Caco-2 (cell line): Measurements from ENCODE around the gene PCYOX1L. TPM values are rescaled to one million over a fixed set of nuclear protein-coding genes. Genes with fewer than 3 reads are reported as not detected.

ENCODE experiments used
- BruUV-seq: library from RNA; stranded (reverse); fragments of 400-500 nt; replicated peaks from 2 replicates; lab custom pipeline; 2021; lab: Mats Ljungman, UMichigan
- CTCF ChIA-PET: fragments of 300-600 bp; sonication (Branson Sonifier 250); formaldehyde crosslinking; loops from one replicate; lab custom pipeline; 2022; ENCODE audit warnings: antibody characterized with exemption; lab: Charles Lee
- POLR2A ChIA-PET: fragments of 300-600 bp; sonication (Branson Sonifier 250); formaldehyde crosslinking; loops from one replicate; lab custom pipeline; 2022; ENCODE audit warnings: antibody characterized with exemption; lab: Charles Lee
- DNase-seq, 2 experiments: peaks; one replicate each; pipeline versions ENCODE4 v3.0.0 to v3.0.0-alpha.2; 2020 to 2022
- H3K27me3 ChIP-seq: replicated peaks from 2 replicates; pipeline ENCODE4 v1.6.0; 2011; ENCODE audit warnings: low read length; ENCODE audit not compliant: control insufficient read depth, insufficient read depth
- H3K36me3 ChIP-seq: 2 replicates; pipeline ENCODE4 v1.5.1; 2011; ENCODE audit warnings: low read length; ENCODE audit not compliant: control insufficient read depth, insufficient read depth
- H3K4me1 ChIP-seq: fragments of 250-450 bp; sonication (Bioruptor Pico); 2 replicates; pipeline ENCODE4 v1.5.1; 2020; ENCODE audit warnings: mild to moderate bottlenecking
- H3K4me3 ChIP-seq: 2 replicates; pipeline ENCODE4 v1.5.1; 2011; ENCODE audit warnings: low read depth, mild to moderate bottlenecking, control low read depth, low read length
- H3K9me3 ChIP-seq: fragments of 250-450 bp; sonication (Bioruptor Pico); 2 replicates; pipeline ENCODE4 v1.5.1; 2020; ENCODE audit warnings: mild to moderate bottlenecking, moderate library complexity
- H3K27ac Mint-ChIP-seq: one replicate; pipeline ENCODE4 v1.8.0; 2022; ENCODE audit warnings: mixed read lengths; ENCODE audit not compliant: unreplicated experiment
- H3K27me3 Mint-ChIP-seq: one replicate; pipeline ENCODE4 v1.8.0; 2022; ENCODE audit warnings: mixed read lengths; ENCODE audit not compliant: insufficient read depth, unreplicated experiment
- H3K36me3 Mint-ChIP-seq: one replicate; pipeline ENCODE4 v1.8.0; 2022; ENCODE audit warnings: mild to moderate bottlenecking, mixed read lengths; ENCODE audit not compliant: insufficient read depth, unreplicated experiment
- H3K4me1 Mint-ChIP-seq: one replicate; pipeline ENCODE4 v1.8.0; 2022; ENCODE audit warnings: low read depth, mixed read lengths; ENCODE audit not compliant: unreplicated experiment
- H3K4me3 Mint-ChIP-seq: one replicate; pipeline ENCODE4 v1.8.0; 2022; ENCODE audit warnings: mild to moderate bottlenecking, moderate library complexity, mixed read lengths; ENCODE audit not compliant: unreplicated experiment
- H3K9me3 Mint-ChIP-seq: one replicate; pipeline ENCODE4 v1.8.0; 2022; ENCODE audit warnings: mixed read lengths; ENCODE audit not compliant: unreplicated experiment
- intact Hi-C: fragments of 100-400 bp; cut with micrococcal nuclease; formaldehyde crosslinking; loops from one replicate; pipeline ENCODE4 v1.10.0; 2022; ENCODE audit not compliant: unreplicated experiment
- total RNA-seq: library from RNA; stranded (reverse); gene quantifications from 2 replicates; pipeline ENCODE4 v1.2.3, GENCODE V29; 2022
- TF ChIP-seq, protein P1 (sequence below), 2 experiments: fragments of 200-600 bp in 1 of 2; IDR thresholded peaks; 1 replicate in 1 of 2; 2 replicates in 1 of 2; pipeline versions ENCODE4 v1.5.1 to v1.8.0; 2011 to 2022; ENCODE audit warnings: antibody characterized with exemption in 1 of 2, control low read depth in 1 of 2, inconsistent platforms in 1 of 2, low read depth in 1 of 2, low read length in 1 of 2, mild to moderate bottlenecking in 1 of 2, moderate library complexity in 1 of 2; ENCODE audit not compliant: insufficient read depth in 1 of 2, severe bottlenecking in 1 of 2, unreplicated experiment in 1 of 2

PCYOX1L gene
- total RNA-seq, 1 experiment from 2014 or later, result 10.4 TPM

DNA sequence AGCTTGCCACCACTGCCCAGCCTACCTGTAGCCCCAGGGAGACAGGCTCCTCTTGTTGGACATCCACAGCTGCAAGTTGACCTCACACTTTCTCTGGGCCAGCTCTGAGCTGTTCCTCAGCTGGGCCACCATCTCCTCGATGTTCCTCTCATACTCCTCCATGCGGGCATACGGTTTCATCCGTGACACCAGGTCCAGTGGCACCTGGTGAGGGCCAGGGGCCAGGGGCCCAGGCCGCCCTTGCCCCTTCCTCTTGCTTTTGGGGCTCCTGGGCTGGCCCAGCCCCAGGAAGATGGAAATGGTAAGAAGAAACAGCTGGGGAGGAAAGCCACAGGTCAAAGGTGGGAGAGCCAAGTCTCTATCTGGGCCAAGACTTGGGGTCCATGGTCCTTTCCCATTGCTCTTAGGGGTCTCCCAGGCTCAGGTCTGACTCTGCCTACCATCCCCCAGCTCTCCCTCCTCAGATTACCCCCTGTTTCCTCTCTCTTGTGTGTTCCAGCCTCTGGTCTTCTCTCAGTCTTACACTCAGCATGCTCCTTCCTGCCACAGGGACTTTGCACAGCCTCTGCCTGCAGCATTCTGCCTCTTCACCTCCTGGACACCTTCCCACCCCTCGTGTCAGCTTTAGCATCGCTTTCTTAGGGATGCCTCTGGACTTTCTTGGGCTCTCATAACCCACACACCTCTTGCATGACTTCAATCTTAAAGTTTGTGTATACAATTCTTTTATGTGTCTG, 19.0 kb downstream of the PCYOX1L start:
- H3K4me1 ChIP-seq, result 0 out of 2 replicates have a peak, but pooled peaks cover 6% of the 10 kb centered on the region
- Mint-ChIP-seq H3K36me3 (no peaks in the 10 kb centered on the region), H3K27me3 (no peaks in the 10 kb centered on the region), H3K27ac (no peak overlapping the region), H3K9me3 (no peaks in the 10 kb centered on the region), H3K4me1 (peaks cover 8% of the 10 kb centered on the region), H3K4me3 (no peak overlapping the region)
- no peak for DNase-seq
- no peaks in the 10 kb centered on the region for H3K36me3 ChIP-seq
- ChIA-PET POLR2A (no interaction called here), CTCF (interaction anchor here (1.7 kb wide), 1 partner anchor 9 kb away, joined by 7 read pairs; no protein-coding TSS in a partner anchor)
- intact Hi-C loops, result no loop called here
- no peaks in the 10 kb centered on the region for H3K9me3 ChIP-seq
- TF ChIP-seq, protein P1, sequence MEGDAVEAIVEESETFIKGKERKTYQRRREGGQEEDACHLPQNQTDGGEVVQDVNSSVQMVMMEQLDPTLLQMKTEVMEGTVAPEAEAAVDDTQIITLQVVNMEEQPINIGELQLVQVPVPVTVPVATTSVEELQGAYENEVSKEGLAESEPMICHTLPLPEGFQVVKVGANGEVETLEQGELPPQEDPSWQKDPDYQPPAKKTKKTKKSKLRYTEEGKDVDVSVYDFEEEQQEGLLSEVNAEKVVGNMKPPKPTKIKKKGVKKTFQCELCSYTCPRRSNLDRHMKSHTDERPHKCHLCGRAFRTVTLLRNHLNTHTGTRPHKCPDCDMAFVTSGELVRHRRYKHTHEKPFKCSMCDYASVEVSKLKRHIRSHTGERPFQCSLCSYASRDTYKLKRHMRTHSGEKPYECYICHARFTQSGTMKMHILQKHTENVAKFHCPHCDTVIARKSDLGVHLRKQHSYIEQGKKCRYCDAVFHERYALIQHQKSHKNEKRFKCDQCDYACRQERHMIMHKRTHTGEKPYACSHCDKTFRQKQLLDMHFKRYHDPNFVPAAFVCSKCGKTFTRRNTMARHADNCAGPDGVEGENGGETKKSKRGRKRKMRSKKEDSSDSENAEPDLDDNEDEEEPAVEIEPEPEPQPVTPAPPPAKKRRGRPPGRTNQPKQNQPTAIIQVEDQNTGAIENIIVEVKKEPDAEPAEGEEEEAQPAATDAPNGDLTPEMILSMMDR (IDR thresholded peaks at IDR 0.05; ENCODE audit: insufficient read depth in 1 of 2, low read depth in 1 of 2, low read length in 1 of 2, severe bottlenecking in 1 of 2, unreplicated experiment in 1 of 2), result no peak
- no peak overlapping the region for H3K4me3 ChIP-seq
- BruUV-seq, result no TSS peak
- no peaks in the 10 kb centered on the region for H3K27me3 ChIP-seq

DNA sequence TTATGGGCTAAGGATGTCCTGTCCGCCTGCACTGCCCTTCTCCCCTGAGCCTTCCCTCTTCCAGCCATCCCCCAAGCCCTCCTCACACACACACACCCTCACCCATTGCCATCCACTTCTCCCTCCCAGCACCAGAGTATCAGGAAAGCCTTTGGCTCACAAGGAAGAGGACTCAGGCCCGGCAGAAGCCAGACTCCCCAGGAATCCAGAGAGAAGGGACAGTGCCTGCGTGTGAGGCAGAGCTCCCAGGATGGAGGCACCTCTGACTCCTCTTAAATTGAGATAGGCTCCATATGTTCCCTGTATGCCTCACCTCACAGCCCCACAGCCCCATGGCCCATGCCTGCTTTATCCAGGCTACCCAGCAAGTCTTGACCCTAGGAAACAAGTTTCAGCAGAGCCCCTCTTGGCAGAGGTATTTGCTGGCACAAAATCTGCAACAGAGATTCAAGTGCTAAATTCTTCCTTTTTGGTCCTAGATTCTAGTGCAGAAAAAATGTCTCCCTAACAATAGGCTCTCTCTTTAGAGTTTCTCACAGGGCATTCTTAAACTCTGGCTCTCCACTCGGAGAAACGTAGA, 20.5 kb downstream of the PCYOX1L start:
- Histone ChIP-seq H3K4me3 (no peak overlapping the region), H3K36me3 (no peaks in the 10 kb centered on the region), H3K4me1 (0 out of 2 replicates have a peak, but pooled peaks cover 6% of the 10 kb centered on the region), H3K9me3 (no peaks in the 10 kb centered on the region), H3K27me3 (no peaks in the 10 kb centered on the region)
- H3K27me3 Mint-ChIP-seq, result no peaks in the 10 kb centered on the region
- BruUV-seq, result no TSS peak
- no peak overlapping the region for H3K27ac Mint-ChIP-seq
- DNase-seq, result no peak
- ChIA-PET CTCF (no interaction called here), POLR2A (no interaction called here)
- TF ChIP-seq, protein P1 (IDR thresholded peaks at IDR 0.05; ENCODE audit: insufficient read depth in 1 of 2, low read depth in 1 of 2, low read length in 1 of 2, severe bottlenecking in 1 of 2, unreplicated experiment in 1 of 2), result no peak
- no peaks in the 10 kb centered on the region for H3K36me3 Mint-ChIP-seq
- peaks cover 11% of the 10 kb centered on the region for H3K4me1 Mint-ChIP-seq
- intact Hi-C loops, result no loop called here
- no peak overlapping the region for H3K4me3 Mint-ChIP-seq
- no peaks in the 10 kb centered on the region for H3K9me3 Mint-ChIP-seq

GRCh38 chr5:149379177-149379761, 21.4 kb downstream of the PCYOX1L start, which contains the start of gene IL17B:
Gene IL17B, minus strand, starts transcription at chr5:149379292. Its CDS starts 67 bp downstream, at chr5:149379225.
- no TSS peak for BruUV-seq
- ChIA-PET POLR2A (no interaction called here), CTCF (no interaction called here)
- 0 out of 2 replicates have a peak, but pooled peaks cover 6% of the 10 kb centered on the region for H3K4me1 ChIP-seq
- Mint-ChIP-seq H3K36me3 (no peaks in the 10 kb centered on the region), H3K9me3 (no peaks in the 10 kb centered on the region), H3K4me1 (peaks cover 11% of the 10 kb centered on the region), H3K27me3 (no peaks in the 10 kb centered on the region), H3K27ac (no peak within 1 kb of the TSS), H3K4me3 (no peak within 1 kb of the TSS)
- no peaks in the 10 kb centered on the region for H3K9me3 ChIP-seq
- no peak for DNase-seq
- no peaks in the 10 kb centered on the region for H3K27me3 ChIP-seq
- TF ChIP-seq, protein P1 (IDR thresholded peaks at IDR 0.05; ENCODE audit: insufficient read depth in 1 of 2, low read depth in 1 of 2, low read length in 1 of 2, severe bottlenecking in 1 of 2, unreplicated experiment in 1 of 2), result no peak
- no peak within 1 kb of the TSS for H3K4me3 ChIP-seq
- H3K36me3 ChIP-seq, result no peaks in the 10 kb centered on the region
- intact Hi-C loops, result no loop called here
